IMR-90 (cell line): ENCODE measurements around the gene UNC93B1. TPM values are rescaled to one million over a fixed set of nuclear protein-coding genes. Genes with fewer than 3 reads are reported as not detected.
"Not testable (repeated sequence)": the region's sequence is repeated elsewhere in the genome, so short reads cannot be mapped to it uniquely, and the experiment has no call there.

Source experiments
- ATAC-seq: fragments of 200-7000 bp; cut with Tn5 transposase; 2 replicates; pipeline ENCODE4 v1.9.1; 2020; ENCODE audit warnings: low read depth, mild to moderate bottlenecking, moderate library complexity
- BruUV-seq: library from RNA; stranded (reverse); fragments of 400-500 nt; replicated peaks from 2 replicates; lab custom pipeline; 2021; lab: Mats Ljungman, UMichigan
- CTCF ChIA-PET: fragments of 300-600 bp; formaldehyde crosslinking; extraction: SDS; loops from one replicate; lab custom pipeline; 2021; ENCODE audit warnings: antibody characterized with exemption; lab: Yijun Ruan, JAX
- POLR2A ChIA-PET: fragments of 300-600 bp; sonication (Branson Sonifier 250); formaldehyde crosslinking; loops from one replicate; lab custom pipeline; 2022; ENCODE audit warnings: antibody characterized with exemption; ENCODE audit not compliant: unreplicated experiment; lab: Charles Lee
- DNase-seq: peaks from one replicate; pipeline ENCODE4 v3.0.0; 2013
- H2AFZ ChIP-seq: replicated peaks from 2 replicates; pipeline ENCODE3; 2013; ENCODE audit warnings: low read length, mild to moderate bottlenecking; ENCODE audit not compliant: poor library complexity
- H2AK5ac ChIP-seq: 2 replicates; pipeline ENCODE4 v1.6.1; 2013; ENCODE audit warnings: low read depth, low read length, inconsistent platforms
- H2AK9ac ChIP-seq: replicated peaks from 2 replicates; pipeline ENCODE3; 2013; ENCODE audit warnings: mild to moderate bottlenecking, low read depth, low read length, moderate library complexity; ENCODE audit not compliant: poor library complexity
- H2BK120ac ChIP-seq: 2 replicates; pipeline ENCODE4 v1.6.1; 2013; ENCODE audit warnings: low read depth, low read length, inconsistent platforms
- H2BK15ac ChIP-seq: 3 replicates; pipeline ENCODE4 v1.6.1; 2013; ENCODE audit warnings: low read depth, low read length, inconsistent platforms
- H2BK20ac ChIP-seq: 2 replicates; pipeline ENCODE4 v1.6.1; 2013; ENCODE audit warnings: low read depth, mild to moderate bottlenecking, inconsistent platforms, low read length, moderate library complexity
- H2BK5ac ChIP-seq: 2 replicates; pipeline ENCODE4 v1.6.1; 2013; ENCODE audit warnings: mild to moderate bottlenecking, low read depth, low read length, inconsistent platforms; ENCODE audit not compliant: poor library complexity, severe bottlenecking
- H3K14ac ChIP-seq: replicated peaks from 2 replicates; pipeline ENCODE4 v1.6.1; 2013; ENCODE audit warnings: low read depth, low read length, inconsistent platforms
- H3K18ac ChIP-seq: 2 replicates; pipeline ENCODE4 v1.6.1; 2013; ENCODE audit warnings: low read depth, low read length, control low read depth
- H3K23ac ChIP-seq: 2 replicates; pipeline ENCODE4 v1.6.1; 2013; ENCODE audit warnings: low read depth, low read length, inconsistent platforms
- H3K27ac ChIP-seq: 2 replicates; pipeline ENCODE4 v1.5.1; 2013; ENCODE audit warnings: mild to moderate bottlenecking, control low read depth, low read length; ENCODE audit not compliant: insufficient read depth
- H3K27me3 ChIP-seq: 2 replicates; pipeline ENCODE4 v1.6.1; 2013; ENCODE audit warnings: low read length; ENCODE audit not compliant: control insufficient read depth, insufficient read depth
- H3K36me3 ChIP-seq: 2 replicates; pipeline ENCODE4 v1.6.1; 2013; ENCODE audit warnings: low read length, mixed read lengths; ENCODE audit not compliant: control insufficient read depth, insufficient read depth
- H3K4ac ChIP-seq: 2 replicates; pipeline ENCODE4 v1.6.1; 2013; ENCODE audit warnings: low read depth, low read length, inconsistent platforms
- H3K4me1 ChIP-seq: 2 replicates; pipeline ENCODE4 v1.6.1; 2013; ENCODE audit warnings: low read length, mixed read lengths; ENCODE audit not compliant: control insufficient read depth, insufficient read depth
- H3K4me2 ChIP-seq: 2 replicates; pipeline ENCODE4 v1.6.1; 2013; ENCODE audit warnings: low read depth, mild to moderate bottlenecking, control low read depth, low read length, moderate library complexity
- H3K4me3 ChIP-seq: 2 replicates; pipeline ENCODE4 v1.5.1; 2013; ENCODE audit warnings: low read depth, mild to moderate bottlenecking, control low read depth, low read length, moderate library complexity; ENCODE audit not compliant: insufficient read depth
- H3K56ac ChIP-seq: 2 replicates; pipeline ENCODE4 v1.6.1; 2013; ENCODE audit warnings: low read length, inconsistent platforms; ENCODE audit not compliant: insufficient read depth; ENCODE audit errors: extremely low read depth
- H3K79me1 ChIP-seq, 2 experiments: 2 replicates each; pipeline ENCODE4 v1.6.1; 2013; ENCODE audit warnings: low read length in 2 of 2, inconsistent platforms in 1 of 2, low read depth in 1 of 2
- H3K9ac ChIP-seq: 2 replicates; pipeline ENCODE4 v1.6.1; 2013; ENCODE audit warnings: low read depth, low read length, control low read depth
- H3K9me1 ChIP-seq: 2 replicates; pipeline ENCODE4 v1.6.1; 2013; ENCODE audit warnings: low read length, inconsistent platforms; ENCODE audit not compliant: insufficient read depth
- H3K9me3 ChIP-seq: 2 replicates; pipeline ENCODE4 v1.6.1; 2013; ENCODE audit warnings: low read length; ENCODE audit not compliant: control insufficient read depth, insufficient read depth
- H4K20me1 ChIP-seq: 2 replicates; pipeline ENCODE4 v1.6.1; 2013; ENCODE audit warnings: low read length, inconsistent platforms; ENCODE audit not compliant: insufficient read depth
- H4K5ac ChIP-seq: 2 replicates; pipeline ENCODE4 v1.6.1; 2013; ENCODE audit warnings: mild to moderate bottlenecking, low read depth, low read length, control low read depth
- H4K8ac ChIP-seq, 2 experiments: 2 replicates each; pipeline ENCODE4 v1.6.1; 2013; ENCODE audit warnings: low read depth in 2 of 2, low read length in 2 of 2, control low read depth in 1 of 2, inconsistent platforms in 1 of 2
- H4K91ac ChIP-seq: 2 replicates; pipeline ENCODE4 v1.6.1; 2013; ENCODE audit warnings: low read depth, low read length, inconsistent platforms; ENCODE audit not compliant: insufficient read depth
- WGBS, 2 experiments: methylation state at CpG; one replicate each; pipeline versions ENCODE4 v1.1.5 to v1.1.7; 2013; ENCODE audit warnings: missing lambda C conversion rate in 2 of 2; ENCODE audit not compliant: insufficient read length in 1 of 2; ENCODE audit errors: extremely low coverage in 2 of 2; 5-methylcytosine and 5-hydroxymethylcytosine counted together
- dilution Hi-C: fragments of 300-500 bp; cut with HindIII; formaldehyde crosslinking; loops from one replicate; pipeline ENCODE4 v1.14.3; 2018; ENCODE audit warnings: low sequenced_read_pairs; ENCODE audit not compliant: unreplicated experiment
- in situ Hi-C: fragments of 300-500 bp; cut with MboI; formaldehyde crosslinking; loops from 3 replicates; pipeline ENCODE4 v1.14.3; 2019; ENCODE audit warnings: low sequenced_read_pairs, inconsistent platforms, mixed read lengths
- intact Hi-C: fragments of 100-400 bp; cut with micrococcal nuclease; formaldehyde crosslinking; loops from 2 replicates; pipeline ENCODE4 v1.10.0; 2022
- polyA plus RNA-seq, 3 experiments: library from polyadenylated mRNA; depleted of rRNA; stranded (reverse); fragments of >200 nt; gene quantifications; 2 replicates each; pipeline ENCODE4 v1.2.3, GENCODE V29; 2012; ENCODE audit warnings: low replicate concordance in 1 of 3
- total RNA-seq: library from RNA; depleted of rRNA; stranded (reverse); fragments of >200 nt; gene quantifications from 2 replicates; pipeline ENCODE4 v1.2.3, GENCODE V29; 2012

Gene UNC93B1
- total and polyA plus RNA-seq, 2 of the 4 experiments (the other 2 are of a cell fraction): 10.9 to 19.2 TPM

DNA sequence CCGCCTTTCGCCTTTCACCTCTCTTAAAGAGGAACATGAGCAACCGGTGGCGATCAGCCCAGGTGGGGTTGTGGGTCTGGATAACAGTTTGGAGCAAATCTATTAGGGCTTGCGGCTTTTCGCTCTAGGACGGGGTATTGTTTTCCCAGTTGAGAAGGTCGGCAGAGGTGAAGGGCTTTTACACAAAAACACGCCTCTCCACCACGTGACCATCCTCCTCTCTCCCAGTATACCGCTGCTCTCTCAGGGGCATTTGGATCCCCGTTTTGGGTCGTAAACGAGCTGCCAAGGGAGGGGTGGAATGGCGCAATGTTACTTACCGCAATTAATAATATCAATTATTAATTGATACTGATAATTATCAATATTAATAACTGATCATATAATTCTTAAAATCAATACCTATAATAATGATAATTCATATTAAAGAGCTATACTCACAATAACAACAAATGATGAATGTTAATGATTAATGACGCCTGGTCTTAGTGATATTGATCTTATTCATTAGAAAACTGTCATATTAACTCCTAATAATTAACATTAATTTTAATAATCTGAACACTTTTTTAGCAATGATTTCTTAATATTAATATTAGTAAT, 21.5 kb downstream of the UNC93B1 start:
- H3K9me1 ChIP-seq, H3K4me1 ChIP-seq, H3K56ac ChIP-seq, H3K18ac ChIP-seq, H2AFZ ChIP-seq, in situ Hi-C loops, ATAC-seq, BruUV-seq, H3K27ac ChIP-seq, intact Hi-C loops, H4K8ac ChIP-seq, H4K5ac ChIP-seq, H3K9ac ChIP-seq, H2BK15ac ChIP-seq, H4K91ac ChIP-seq, H3K36me3 ChIP-seq, H3K4ac ChIP-seq, H3K23ac ChIP-seq, H3K9me3 ChIP-seq, H4K20me1 ChIP-seq, H2AK5ac ChIP-seq, H2BK120ac ChIP-seq, dilution Hi-C loops, H2BK20ac ChIP-seq, H2AK9ac ChIP-seq, H2BK5ac ChIP-seq, H3K79me1 ChIP-seq, H3K4me2 ChIP-seq, H3K14ac ChIP-seq, POLR2A ChIA-PET, DNase-seq, H3K4me3 ChIP-seq: not testable (repeated sequence)
- WGBS, 2 experiments: no CpG with 5 or more reads among the region's 17 CpGs
- peaks cover 16% of the 10 kb centered on the region for H3K27me3 ChIP-seq
- CTCF ChIA-PET: interaction anchor here (1.1 kb wide), 1 partner anchor 27 kb away, joined by 3 read pairs; no protein-coding TSS in a partner anchor

DNA sequence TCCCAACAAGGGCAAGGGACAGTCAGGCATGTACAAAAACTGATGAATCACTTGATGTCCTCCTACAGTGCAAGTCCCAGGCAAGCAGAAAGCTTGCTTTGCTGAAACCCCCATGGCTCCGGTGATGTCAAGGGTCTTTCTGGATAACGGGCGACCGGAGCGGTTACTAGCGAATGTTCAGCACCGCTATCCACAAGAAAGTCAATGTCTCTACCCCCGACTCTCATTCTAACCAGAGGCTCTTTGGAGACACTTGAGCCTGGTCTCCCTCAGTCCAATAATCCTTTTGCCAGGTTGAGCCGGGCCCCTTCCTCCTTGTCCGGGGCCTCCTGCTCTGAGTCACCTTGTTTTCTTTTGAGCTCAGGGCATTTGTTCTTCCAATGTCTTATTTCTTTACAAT, 22.7 kb downstream of the UNC93B1 start:
- H3K14ac ChIP-seq, H3K4me3 ChIP-seq, H3K79me1 ChIP-seq, dilution Hi-C loops, ATAC-seq, H2BK120ac ChIP-seq, H3K27ac ChIP-seq, in situ Hi-C loops, H3K4me1 ChIP-seq, H3K4ac ChIP-seq, H3K9me1 ChIP-seq, H3K18ac ChIP-seq, POLR2A ChIA-PET, H3K4me2 ChIP-seq, H3K23ac ChIP-seq, H2AFZ ChIP-seq, H4K5ac ChIP-seq, CTCF ChIA-PET, H3K9me3 ChIP-seq, H3K56ac ChIP-seq, H2AK5ac ChIP-seq, H4K8ac ChIP-seq, H3K36me3 ChIP-seq, H2BK5ac ChIP-seq, H2BK20ac ChIP-seq, H4K20me1 ChIP-seq, H2AK9ac ChIP-seq, H2BK15ac ChIP-seq, BruUV-seq, intact Hi-C loops, H3K9ac ChIP-seq, DNase-seq, H4K91ac ChIP-seq: not testable (repeated sequence)
- peaks cover 18% of the 10 kb centered on the region for H3K27me3 ChIP-seq
- WGBS, 2 experiments: 78% methylated on average over 3 of the region's 10 CpGs; no CpG with 5 or more reads in 1 of the 2 experiments
